Midbrain (tissue), 1 donor: Measurements from ENCODE around the gene TRIM32.
"Not testable (repeated sequence)": the region's sequence is repeated elsewhere in the genome, so short reads cannot be mapped to it uniquely, and the experiment has no call there.

Source experiments
- DNase-seq: peaks from one replicate; lab custom pipeline; 2025; lab: John Stamatoyannopoulos, UW

The TRIM32 gene

DNA sequence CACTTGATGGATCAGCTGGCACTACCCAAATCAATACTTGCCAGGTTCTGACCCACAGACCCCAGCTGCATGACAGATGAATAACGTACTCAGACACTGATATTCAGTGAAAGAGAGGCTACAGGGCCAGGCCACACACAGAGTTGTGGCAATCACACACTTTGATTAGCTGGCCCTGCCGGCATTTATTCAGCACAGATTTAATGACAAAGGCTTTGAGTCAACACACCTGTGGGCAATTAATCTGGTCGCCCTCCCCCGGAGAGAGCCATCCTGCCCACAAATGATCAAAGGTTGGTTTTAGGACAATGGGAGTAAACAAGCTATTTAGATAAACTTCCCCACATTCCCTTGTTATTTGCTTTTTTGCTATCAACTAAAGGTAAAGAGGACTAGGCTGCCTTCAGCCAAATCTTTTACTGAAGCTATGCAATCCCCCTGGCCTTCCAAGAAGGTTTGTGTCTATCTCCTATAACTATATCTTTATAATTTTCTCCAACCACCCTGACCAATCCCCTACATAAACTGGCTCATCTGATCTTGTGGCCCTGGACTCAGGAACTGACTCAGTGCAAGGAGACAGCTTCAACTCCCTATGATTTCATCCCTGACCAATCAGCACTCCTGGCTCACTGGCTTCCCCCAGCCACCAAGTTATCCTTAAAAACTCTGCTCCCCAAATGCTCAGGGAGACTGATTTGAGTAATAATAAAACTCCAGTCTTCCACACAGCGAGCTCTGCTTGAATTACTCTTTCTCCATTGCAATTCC, 12.7 kb upstream of the TRIM32 start:
- DNase-seq: no peak

DNA sequence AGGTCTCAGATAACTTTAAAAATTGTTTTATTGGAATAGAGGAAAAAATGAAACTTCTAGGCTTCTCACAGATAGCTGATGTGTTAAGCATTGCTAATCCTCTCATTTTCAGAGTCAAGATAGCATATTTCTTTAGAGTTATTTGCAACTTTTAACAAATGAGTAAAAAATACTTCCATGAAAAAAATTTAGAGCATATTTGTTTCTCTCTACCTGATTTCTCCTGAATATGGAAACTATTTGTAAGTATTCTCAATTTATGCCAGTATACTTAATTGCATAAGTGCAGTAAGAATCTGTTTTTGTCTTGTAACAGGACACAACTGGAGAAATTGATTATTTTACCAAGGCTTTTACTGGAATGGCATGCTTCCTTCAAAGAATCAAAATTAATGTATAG, 3.6 kb upstream of the TRIM32 start:
- no peak for DNase-seq

DNA sequence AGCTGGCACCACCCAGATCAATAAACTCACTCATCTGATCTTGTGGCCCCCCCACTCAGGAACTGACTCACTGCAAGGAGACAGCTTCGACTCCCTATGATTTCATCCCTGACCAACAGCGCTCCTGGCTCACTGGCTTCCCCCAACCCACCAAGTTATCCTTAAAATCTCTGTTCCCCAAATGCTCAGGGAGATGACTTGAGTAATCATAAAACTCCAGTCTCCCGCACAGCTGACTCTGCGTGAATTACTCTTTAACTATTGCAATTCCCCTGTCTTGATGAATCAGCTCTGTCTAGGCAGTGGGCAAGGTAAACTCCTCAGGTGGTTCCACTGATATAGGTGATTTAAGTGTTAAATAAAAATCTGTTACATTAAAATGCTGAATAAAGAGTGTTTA, 1.9 kb upstream of the TRIM32 start:
- DNase-seq: no peak

DNA sequence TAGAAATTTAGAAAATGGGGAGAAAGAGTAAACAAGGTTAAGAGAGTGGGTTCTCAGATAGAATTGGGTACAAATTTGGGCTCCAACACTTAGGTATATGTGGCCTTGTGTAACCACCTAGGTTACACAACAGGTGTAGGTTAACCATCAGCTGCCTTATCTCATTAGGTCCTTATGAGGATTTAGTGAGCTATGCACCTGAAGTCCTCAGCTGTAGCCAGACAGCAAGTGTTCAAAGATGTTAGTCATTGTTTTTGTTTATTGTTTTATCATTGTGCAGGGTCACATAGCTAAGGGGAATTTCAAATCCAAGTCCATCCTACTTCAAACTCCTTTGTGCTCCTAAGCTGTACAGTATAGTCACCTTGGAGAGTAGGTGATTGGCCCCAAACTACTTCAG, 970 bp upstream of the TRIM32 start:
- DNase-seq: no peak

DNA sequence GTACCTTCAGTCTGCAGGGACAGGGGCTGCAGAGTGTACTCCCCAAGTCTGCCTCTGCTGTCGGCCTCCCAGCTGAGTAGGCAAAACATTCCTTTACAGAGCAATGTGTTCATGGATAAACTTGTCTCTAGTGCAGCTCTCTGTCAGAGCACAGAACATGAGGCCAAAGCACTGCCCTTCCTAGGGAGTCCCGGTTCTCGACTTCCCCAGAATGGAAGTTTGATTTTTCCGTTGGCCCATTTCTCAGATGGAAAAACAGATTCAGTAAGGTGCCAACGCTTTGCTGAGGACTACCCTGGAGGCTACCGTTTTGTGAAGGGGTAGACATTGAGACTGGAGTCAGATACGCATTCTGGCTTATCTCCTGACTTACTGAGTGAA, 422 bp upstream of the TRIM32 start:
- DNase-seq: peak; percentile 64

DNA sequence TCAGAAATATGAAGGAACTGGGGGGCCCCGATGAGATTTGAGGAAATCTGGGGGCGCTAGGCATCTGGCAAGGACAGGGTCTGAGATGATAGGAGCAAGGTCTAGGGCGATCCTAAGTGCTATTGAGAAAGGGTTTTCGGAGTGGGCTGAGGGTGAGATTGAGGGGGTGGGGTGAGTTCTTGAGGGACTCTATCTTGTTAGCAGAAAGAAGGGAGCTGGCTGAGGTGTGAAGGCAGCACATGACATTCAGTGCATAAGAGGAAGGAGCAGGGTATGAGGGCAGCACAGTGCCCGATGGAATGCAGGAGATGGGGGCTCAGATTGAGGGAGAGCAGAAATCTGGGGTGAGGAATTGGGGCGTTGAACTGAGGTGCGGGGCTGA, 640 bp downstream of the TRIM32 start:
- DNase-seq: no peak

DNA sequence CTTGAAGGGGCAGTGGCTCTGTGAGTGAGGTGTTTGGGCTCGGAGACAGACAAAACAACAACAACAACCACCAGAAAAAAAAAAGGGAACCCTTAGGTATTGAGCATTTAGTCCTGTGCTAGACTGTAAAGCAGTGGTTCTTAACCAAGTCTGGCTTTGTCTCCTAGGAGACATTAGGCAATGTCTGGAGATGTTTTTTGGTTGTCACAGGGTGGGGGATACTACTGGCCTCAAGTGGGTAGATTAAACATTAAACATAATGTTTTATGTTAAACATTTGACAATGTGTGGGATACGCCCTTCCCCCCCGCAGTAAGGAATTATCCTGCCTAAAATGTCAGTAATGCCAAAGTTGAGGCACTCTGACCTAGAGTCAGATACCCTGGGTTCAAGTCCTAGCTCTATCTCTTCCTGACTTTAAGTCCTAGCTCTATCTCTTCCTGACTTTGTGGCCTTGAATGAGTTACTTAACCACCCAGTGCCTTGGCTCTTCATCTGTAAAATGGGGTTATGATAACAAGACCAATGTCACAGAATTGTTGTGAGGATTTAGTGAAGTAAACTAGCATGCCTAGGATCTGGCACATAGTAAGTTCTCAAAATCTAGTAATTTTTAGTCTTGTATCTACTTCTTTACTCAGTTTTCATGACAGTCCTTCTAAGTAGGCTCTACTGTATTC, 1.8 kb downstream of the TRIM32 start:
- DNase-seq: no peak

DNA sequence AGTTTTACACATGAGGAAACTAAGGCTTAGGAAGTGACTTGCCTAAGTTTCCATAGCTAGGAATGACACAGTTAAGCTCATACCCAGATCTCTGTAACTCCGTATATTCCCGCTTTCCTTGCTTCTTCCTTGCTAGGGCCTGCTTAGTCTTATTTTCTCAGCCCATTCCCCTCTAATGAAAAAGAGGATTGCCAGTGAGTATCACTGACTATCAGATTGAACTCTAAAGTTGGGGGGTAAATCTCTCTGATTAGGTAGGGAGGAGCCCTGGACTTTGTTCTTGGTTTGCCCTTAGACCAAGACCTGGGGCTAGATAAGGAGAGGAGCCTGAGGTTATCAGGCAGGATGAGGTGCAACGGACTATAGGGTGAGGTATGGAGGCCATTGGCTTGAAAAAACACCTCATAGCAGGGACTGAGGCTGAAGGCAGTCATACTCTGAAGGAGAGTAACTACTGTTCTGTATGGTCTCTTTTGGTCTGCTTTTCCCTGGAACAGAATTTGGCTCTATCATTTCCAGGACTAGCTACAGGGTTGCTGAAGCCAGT, 2.5 kb downstream of the TRIM32 start:
- no peak for DNase-seq

DNA sequence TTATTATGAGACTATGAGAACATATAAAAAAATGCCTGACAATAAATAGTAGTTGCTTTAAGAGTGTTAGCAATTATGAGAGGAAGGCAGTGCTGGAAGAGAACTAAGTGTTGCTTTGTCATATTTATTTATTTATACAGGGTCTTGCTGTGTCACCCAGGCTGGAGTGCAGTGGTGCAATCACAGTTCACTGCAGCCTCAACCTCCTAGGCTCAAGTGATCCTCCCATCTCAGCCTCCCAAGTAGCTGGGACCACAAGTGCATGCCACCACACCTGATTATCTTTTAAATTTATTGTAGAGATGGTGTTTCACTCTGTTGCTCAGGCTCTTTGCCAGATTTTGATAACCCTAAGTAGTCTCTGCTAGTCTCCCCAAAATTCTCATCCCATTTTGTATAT, 3.7 kb downstream of the TRIM32 start:
- DNase-seq: not testable (repeated sequence)

DNA sequence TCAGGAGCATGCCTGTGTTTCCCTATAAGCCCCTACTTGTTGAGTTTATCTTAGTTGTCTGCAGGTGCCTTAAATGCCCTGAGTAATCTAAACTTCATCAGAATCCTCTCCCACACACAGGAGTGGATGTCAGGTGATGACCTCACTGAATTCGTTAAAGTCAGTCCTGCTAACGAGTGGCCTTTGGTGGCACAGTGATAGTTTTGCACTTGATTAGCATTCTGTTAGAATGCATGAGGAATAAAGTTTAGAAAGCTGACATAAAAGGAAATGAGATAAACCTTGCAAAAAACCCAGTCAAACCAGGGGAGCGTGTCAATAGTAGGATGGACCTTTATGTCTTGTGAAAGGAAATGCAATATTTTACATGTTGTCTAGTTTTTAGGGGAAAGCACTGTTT, 4.5 kb downstream of the TRIM32 start:
- DNase-seq: no peak

DNA sequence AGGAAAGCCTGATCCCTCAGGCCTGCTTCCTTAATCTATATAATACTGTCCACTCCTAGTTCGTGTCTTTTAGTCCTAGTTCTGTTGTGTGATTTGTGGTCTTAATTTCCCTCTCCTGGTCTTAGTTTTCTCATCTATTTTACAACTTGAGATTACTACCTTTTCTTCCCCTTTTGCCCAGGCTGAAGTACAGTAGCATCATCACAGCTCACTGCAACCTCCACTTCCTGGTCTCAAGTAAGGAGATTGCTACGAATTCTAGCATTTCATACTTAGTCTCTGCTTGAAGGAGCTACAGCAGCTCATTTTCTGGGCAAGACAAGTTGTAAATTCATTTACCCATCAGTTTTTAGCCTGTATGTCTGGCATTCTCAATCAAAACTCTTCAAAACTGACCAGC, 5.5 kb downstream of the TRIM32 start:
- DNase-seq: no peak

DNA sequence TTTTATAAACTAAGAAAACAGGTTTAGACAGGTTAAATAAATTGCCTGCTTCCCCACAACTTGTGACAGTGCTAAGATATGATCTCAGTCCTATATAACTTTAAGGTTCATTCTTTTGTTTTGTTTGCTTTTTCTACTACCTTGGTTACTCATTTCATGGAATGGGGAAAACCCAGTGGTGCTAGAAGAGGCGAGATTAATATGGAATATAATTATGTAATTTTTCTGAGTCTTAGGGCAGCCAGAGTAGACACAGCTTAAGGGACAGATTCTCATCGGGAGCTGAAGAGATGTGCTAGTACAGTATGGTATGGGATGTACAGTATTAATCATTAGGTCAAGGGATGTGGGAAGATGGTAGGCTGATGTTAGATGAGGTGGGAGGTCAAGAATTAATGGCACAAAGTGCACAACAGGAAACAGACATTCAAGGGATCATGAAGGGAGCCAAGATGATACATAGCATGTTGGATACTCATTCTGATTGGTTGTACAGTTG, 6.2 kb downstream of the TRIM32 start:
- no peak for DNase-seq

DNA sequence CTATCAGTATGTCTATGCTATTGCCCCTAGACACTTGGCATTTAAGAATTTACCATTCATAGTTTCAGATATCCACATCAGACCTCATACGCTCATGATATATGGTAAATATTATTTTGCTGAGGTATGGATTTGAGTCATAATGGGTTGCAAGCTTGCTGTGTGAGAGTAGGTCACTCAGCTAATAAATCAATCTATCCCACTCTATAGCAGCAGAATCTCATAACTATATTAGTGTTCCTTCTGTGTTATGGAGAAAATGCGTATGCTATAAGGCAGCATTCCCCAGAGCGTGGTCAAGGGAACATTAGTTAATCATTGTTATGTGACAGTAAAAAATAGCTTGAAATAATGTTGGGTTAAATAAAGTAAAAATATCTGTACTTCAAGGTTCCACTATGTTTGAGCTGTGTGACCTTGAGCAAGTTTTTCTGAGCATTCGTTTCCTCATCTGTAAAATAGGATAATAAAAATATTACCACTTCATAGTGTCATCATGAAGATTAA, 7.7 kb downstream of the TRIM32 start:
- no peak for DNase-seq

DNA sequence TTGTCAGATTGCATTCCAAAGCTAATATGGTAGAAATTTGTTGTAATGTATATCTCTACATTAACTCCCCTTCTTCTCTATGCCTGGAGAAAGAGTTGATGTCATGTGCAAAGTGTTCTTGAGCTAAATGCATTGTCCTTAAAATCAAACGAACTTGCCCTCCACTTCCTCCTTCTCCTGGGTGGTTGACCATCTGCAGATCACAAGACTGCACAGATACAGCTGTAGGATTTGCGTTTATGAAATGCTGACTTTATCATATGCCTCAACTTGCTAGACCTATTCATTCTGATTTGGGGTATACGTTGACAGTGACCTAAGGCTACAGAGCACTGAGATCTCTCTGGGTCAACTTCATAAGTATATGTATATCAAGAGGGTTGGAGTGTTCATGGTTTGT, 8.3 kb downstream of the TRIM32 start:
- no peak for DNase-seq

DNA sequence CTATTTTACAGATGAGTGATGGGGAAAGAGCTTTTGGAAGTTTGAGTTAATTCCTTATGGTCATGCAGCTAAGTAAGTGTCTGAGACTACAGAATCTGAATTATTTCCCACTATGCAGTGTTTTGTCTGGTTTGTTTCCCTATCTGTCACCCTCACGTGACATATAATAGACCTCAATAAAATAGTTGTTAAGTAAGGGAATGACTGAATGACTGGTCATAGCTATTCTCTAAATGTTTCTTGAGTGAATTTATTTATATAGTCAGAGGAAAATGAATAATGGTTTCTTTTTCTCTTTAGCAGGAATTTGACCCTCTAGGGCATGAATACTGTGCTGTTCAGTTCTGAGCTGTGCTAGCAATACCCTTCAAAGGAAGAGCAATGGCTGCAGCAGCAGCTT, 10.3 kb downstream of the TRIM32 start:
- no peak for DNase-seq

DNA sequence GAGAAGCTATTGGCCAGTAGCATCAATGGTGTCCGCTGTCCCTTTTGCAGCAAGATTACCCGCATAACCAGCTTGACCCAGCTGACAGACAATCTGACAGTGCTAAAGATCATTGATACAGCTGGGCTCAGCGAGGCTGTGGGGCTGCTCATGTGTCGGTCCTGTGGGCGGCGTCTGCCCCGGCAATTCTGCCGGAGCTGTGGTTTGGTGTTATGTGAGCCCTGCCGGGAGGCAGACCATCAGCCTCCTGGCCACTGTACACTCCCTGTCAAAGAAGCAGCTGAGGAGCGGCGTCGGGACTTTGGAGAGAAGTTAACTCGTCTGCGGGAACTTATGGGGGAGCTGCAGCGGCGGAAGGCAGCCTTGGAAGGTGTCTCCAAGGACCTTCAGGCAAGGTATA, 10.8 kb downstream of the TRIM32 start:
- DNase-seq: no peak

DNA sequence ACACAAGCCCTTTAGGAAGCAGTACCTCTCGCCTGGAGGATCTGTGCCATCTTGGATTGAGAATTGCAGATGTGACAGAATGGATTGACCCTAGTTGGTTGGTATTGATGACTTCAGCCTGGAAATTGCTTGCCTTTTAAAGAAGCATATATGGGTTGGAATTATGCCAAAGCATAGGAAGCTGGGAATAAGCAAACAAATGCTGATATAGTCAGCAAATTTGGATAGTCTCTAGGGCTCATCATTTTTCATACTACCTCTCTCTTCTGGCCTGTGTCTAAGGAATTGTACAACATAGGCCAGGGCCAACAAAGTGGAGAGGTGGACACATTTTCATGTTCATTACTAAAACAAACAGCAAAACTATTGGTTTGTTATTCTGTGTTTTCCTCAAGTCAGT, 13.2 kb downstream of the TRIM32 start:
- DNase-seq: no peak

DNA sequence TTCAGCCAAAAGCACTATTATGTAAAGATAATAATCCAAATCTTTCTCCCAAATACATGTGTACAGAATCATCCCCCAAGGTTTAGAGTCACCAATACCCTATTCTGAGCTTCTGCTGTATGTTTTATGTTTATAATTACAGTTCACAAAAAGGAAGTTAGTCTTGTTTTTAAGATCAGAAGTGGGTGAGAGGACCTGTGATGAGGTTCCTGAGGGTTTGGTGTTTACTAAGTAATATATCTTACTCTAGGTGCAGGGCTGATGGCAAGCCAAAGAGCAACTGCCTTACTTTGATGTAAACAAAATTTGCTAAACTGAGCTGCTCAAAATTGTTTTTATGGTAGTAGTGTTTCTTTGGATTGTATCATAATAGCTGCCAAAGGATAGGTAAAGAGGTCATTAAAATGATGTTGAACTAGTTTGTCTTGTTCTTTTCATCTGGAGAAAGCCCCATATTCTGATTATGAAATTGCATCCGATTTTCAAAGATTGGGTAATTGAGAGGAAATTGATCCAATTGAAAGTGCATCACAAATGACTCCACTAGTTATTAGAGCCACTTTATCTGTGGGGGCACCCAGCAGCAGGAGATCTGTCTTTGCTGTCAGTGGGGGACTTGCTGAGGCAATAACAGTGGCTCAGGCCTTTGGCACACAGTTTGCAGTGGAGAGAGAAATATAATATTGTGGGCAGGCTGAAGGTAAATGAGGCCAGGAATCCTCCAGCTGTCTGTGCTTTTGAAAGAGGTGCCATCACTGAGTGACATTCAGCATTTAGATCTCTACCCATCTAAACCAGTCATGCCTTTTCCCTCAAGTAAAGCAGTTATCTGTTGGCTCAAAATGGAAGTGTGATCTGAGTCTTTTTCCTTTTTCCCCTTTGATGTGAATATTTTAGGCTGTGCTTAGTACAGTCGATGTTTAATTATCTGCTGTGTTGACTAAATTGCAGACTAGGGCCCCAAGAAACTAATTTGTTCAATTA, 14.1 kb downstream of the TRIM32 start:
- no peak for DNase-seq

DNA sequence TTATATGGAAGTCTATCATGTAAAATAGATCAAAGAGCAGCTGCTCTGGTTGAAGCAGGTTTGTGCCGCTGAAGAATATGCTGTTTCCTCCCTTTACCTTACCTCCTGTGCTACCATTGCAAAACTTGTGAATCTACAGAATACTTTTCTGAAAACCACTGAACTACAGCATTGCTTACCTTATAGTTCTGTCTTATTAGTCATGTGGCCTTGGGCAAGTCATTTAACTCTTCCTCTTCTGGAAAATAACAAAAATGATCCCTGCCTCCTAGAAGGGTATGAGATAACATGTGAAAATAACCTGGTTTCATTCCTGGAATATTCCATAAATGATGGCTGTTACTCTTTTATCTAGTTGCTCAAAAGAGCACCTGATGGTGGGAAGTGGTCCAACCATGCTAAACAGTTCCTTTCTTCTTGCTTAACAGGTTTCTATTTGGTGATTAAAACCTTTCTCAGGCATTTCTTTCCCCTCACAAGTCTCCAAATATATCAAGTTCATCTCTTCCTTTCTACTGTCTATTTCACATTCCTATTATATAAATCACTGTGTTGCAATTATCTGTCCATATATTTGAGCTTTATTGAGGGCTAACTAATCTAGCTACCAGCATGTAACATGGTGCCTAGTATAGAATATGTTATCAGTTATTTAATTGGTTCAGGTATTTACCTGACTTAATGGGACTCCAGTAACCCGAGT, 15.0 kb downstream of the TRIM32 start:
- DNase-seq: no peak

DNA sequence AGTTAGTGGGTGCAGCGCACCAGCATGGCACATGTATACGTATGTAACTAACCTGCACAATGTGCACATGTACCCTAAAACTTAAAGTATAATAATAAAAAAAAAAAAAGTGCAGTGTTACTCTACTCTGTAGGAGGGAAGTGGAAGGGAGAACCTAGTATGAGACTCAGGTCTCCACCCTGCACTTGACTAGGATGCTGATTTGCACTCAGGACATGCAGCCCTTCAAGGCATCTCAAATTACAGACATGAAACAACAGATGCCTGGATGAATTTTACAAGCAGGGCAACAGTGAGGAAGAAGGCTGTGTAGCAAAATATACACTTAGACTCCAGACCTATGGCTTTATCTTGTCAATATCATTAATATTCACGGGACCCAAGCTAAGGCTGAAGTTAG, 16.5 kb downstream of the TRIM32 start:
- DNase-seq: no peak

DNA sequence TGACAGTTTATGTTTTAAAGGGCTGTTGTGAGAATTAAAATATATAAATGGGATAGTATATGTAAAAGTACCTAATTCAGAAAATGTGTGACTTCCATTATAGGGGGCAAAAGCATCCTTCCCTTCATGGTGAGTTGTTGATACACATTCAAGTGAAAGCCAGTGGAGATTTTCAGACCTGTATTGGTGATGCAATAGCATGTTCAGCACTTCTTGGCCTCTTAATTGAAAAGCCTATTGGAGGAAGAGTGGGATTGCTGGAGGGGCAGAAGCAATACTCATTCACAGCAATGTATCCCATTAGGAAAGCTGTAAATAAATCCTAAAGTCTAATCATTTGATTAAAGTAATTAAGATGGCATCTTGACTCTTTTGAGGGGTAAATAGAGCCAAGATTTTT, 17.4 kb downstream of the TRIM32 start:
- DNase-seq: no peak
